Muscle of arm (tissue), 14 donors: ENCODE results near the gene NUDT7. TPM values are rescaled to one million over a fixed set of nuclear protein-coding genes. Genes with fewer than 3 reads are reported as not detected.
A peak's percentile ranks its signal among the peaks of the same experiment; 100 is the strongest.

Source experiments
- DNase-seq: peaks from one replicate; pipeline ENCODE4 v3.0.0-alpha.2; 2013
- long read RNA-seq, 11 donors: transcript quantifications; one replicate each; lab custom pipeline, GENCODE V29; 2026
- polyA plus RNA-seq, 12 donors: library from polyadenylated mRNA; unstranded; fragments of 120-200 nt; gene quantifications; one replicate each; pipeline ENCODE4 v1.2.1, GENCODE V29; 2013; ENCODE audit not compliant: insufficient read length in 12 of 12

Gene NUDT7
- polyA plus RNA-seq: 1 to 10 TPM in 10 of 12 donors, not detected in 2; 4.3 to 7.4 (median 5.6) TPM
- long read RNA-seq, donor 1, partial matches to known transcripts: 0 of 5 reads
- long read RNA-seq, donor 1, other reads (novel, unspliced or antisense): 0 of 5 reads
- long read RNA-seq, donor 2, partial matches to known transcripts: 0 of 3 reads
- long read RNA-seq, donor 2, other reads (novel, unspliced or antisense): 0 of 3 reads
- long read RNA-seq, donor 3, partial matches to known transcripts: 0 of 1 reads
- long read RNA-seq, donor 3, other reads (novel, unspliced or antisense): 0 of 1 reads
- long read RNA-seq, donor 4: 0 reads
- long read RNA-seq, donor 5, partial matches to known transcripts: 0 of 4 reads
- long read RNA-seq, donor 5, other reads (novel, unspliced or antisense): 0 of 4 reads
- long read RNA-seq, donor 6, partial matches to known transcripts: 0 of 2 reads
- long read RNA-seq, donor 6, other reads (novel, unspliced or antisense): 0 of 2 reads
- long read RNA-seq, donor 7, partial matches to known transcripts: 0 of 1 reads
- long read RNA-seq, donor 7, other reads (novel, unspliced or antisense): 0 of 1 reads
- long read RNA-seq, donor 8, partial matches to known transcripts: 0 of 8 reads
- long read RNA-seq, donor 8, other reads (novel, unspliced or antisense): 0 of 8 reads
- long read RNA-seq, donor 9, partial matches to known transcripts: 0 of 3 reads
- long read RNA-seq, donor 9, other reads (novel, unspliced or antisense): 0 of 3 reads
- long read RNA-seq, donor 10, partial matches to known transcripts: 0 of 2 reads
- long read RNA-seq, donor 10, other reads (novel, unspliced or antisense): 0 of 2 reads
- long read RNA-seq, donor 11, partial matches to known transcripts: 0 of 1 reads
- long read RNA-seq, donor 11, other reads (novel, unspliced or antisense): 0 of 1 reads

DNA sequence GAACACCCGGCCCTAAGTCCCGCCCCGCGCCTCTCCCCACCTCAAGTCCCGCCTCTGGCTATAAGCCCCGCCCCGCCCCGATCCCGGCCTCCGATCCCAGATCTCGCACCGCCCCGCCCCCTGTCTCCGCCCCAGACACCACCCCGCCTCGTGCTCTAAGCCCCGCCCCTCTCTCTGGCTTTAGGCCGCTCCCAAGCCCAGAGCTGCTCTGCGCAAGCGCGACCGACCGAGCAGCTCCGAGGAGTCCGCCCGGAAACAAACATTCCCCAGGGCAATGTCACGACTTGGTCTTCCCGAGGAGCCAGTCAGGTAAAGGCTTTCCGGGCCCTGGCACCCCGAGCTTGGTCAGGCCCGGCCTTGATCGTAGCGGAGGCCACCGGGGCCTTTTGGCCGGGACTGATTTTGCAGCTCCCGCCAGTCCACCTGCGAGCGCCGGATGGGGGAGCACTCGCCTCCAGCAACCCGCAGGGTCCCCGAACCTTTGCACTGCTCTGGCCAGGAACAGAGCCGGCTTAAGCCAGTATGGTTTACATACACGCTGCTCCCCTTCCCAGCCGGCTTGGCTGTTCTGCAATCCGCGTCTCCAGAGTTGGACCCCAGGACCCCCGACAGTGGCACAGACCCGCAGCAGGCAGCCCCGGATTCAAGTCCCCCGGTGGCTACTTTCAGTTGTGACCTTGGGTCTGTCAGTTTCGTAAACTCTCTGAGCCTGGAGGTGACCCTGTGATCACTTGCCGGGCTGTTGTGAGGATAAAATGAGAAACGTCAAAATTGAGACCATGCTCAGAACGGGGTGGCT lies at the start of gene NUDT7:
Gene NUDT7 (plus strand): TSS at position 206 of the 799 bp plus-strand sequence. CDS start 69 bp downstream, at position 275.
- peak; percentile 97 for DNase-seq

DNA sequence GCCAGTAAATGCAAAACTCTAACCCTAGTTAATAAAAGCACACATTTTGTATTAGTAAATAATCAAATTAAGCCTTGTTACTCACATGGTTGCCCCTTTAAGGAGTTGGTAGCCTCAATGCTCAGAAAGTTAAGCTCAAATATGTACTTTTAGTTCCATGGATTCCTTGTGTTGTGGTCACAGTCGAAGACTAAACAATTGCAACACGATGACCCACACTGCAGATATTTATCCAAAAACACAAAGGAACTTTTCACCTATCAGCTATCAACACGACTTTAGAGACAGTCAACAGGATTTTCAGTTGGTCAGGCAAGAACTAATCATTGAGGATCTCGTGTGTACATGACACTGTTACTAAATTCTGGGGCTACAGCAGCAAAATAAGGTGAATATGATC lies 47.4 kb upstream of the NUDT7 start:
- no peak for DNase-seq

DNA sequence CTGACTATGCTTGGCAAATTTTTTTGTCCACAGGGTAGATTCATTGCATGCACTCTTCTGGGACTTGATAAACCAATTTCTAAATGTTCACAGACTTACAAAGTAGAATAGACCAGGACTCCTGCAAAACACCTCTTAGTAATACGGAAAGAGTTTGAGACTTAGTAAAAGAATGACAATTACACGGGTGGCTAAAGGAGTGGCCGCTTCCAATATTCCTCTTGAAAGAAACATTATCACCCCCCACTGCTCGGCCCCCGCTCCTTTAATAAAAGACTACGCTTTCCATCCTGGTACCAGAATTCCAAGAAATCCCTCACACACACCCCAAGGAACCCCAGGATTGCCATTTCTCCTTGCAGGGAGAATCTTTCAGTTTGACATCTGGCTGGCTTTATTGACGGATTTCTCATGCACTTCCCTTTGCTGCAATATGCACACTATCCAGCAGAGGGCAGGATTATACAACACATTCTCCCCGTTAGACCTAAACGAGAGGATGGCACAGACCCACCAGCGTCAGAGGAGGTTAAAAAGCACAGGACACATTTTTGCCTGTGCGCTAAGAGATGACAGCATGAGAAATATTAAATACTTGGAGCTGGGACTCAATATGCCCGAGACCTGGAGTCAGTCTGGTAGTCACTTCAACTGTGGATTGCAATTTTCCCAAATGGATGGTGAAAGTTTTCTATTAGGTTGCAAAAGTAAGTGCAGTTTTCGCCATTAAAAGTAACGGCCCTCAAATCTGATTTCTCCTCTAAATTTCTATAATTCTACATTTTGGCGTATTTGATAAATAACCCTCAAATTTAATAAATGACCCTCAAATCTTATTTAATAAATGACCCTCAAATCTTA lies 46.6 kb upstream of the NUDT7 start:
- DNase-seq: peak; percentile 82

DNA sequence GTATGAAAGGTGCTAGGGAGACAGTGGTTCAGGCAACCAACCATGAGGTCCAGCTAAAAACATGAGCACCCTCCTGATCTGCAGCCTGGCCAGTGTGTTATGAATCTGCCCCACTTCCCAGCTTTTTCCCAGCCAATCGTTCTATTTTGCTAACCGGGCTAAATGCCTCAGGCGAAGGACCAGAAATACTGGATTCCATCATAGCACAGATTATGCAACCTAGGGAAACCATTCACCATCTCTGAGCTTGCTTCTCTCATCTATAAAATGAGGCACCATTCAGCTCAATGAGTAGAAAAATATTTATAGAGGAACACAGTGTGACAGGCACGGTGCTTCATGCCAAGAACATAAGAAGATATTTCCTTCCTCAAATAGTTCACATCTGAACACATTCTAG lies 45.2 kb upstream of the NUDT7 start:
- DNase-seq: no peak

DNA sequence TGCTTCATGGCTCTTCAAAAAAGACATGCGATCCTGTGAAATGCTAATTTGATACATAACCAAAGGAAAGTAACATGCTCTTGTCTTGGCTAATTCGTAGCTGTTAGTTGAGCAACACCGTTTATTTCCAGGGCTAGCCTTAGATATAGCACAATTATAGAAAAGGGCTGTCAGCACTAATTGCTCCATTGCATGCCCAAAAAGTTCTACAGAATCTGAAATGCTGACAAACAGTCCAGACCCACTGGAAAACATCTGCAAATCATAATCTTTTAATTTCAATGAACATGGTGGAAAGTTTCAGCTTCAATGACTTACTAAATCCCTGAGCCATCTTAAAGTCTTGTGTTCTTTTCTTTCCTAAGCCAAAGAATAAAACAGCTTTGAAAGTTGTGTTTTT lies 42.9 kb upstream of the NUDT7 start:
- peak; percentile 35 for DNase-seq

DNA sequence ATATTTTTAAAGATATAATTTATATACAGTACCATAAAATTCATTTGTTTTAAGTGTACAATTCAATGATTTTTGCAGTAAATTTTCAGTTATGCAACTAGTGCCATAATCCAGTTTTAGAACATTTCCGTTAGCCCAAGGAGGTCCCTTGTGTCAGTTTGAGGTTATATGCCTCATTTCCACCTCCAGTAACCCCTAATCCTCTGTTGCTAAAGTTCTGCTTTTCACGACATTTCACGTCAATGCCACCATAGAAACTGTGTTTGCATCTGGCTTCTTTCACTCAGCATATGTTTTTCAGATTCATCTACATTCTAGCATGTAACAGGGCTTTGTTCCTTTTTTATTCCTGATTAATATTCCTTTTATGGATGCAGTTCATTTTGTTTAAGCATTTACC lies 42.4 kb upstream of the NUDT7 start:
- DNase-seq: peak; percentile 46

DNA sequence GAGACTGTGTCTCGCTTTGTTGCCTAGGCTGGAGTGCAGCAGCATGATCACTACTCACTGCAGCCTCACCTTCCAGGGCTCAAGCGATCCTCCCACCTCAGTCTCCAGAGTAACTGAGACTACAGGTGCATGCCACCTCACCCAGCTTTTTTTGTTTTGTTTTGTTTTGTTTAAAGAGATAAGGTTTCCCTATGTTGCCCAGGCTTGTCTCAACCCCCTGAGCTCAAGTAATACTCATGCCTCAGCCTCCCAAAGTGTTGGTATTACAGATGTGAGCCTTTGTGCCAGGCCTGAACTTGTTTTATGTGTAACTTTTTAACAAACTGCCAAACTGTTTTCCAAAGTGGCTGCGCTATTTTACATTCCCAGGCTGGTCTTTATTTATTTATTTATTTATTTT lies 41.8 kb upstream of the NUDT7 start:
- no peak for DNase-seq

DNA sequence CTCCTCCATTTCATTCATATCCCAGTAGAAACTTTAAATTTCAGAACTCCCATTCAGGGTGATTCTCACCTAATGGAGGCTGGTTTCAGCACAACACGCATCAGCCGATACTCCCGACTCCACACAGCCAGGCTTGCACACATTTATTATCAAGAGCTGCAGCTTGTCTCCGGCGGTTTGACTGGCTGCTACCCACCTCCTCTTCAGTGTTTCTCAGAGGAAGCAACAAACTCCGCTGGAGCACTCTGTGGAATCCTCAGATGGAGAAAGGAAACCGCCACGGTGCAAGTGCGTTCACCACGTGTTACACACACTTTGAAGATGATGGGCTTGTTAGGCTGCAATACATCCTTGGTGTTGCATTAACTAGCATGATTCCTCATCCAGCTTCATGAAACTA lies 39.7 kb upstream of the NUDT7 start:
- no peak for DNase-seq

DNA sequence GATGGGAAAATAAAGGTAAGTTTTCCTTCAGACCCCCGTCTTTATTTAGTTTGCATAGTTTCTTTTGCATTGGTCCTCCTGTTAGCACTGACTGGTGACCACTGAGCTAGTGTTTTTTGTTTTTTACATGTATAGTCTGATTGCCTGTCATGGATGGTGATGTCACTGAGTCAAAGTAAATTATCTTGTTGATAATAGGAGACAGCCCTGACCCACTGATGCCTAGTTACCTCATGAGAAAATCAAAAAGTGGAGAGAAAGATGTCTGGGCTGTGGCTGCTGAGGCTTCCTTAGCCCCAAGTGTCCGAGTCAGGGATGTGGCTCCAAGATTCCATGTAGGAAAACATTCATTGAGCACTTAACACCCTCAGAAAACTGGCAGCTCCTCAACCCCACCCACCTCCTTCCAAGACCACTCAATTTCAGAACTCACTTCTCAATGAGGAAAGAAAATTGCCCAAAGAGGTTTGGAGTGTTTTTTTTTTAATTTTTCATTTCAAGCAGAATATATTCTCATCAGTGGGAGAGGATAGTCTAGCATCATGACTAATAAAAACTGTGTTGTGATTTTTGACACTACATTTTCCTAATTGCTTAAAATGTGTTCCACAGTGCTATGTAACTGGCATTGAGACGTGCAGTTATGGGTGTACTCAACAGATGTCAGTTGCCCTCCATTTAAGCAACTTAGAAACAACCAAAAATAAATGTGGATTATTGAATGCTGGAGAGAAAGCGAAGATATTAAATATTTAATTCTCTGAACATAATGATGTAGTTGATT lies 38.7 kb upstream of the NUDT7 start:
- no peak for DNase-seq

DNA sequence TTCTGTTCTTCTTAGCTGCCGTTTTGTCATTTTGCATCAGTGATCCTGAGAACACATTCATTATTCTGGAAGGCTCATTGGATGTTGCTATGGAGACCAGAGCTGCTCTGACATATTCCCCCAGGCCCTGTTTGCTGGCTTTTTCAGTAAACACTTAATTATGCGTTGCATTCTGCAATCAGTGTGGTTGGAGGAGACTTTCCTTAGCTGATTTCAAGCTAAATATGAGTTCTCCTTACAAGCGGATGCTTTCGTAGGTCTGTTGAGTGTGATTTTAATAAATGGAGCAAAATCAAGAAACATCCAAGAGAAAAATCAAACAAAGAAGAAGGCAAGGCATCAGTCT lies 38.2 kb upstream of the NUDT7 start:
- peak; percentile 7 for DNase-seq

DNA sequence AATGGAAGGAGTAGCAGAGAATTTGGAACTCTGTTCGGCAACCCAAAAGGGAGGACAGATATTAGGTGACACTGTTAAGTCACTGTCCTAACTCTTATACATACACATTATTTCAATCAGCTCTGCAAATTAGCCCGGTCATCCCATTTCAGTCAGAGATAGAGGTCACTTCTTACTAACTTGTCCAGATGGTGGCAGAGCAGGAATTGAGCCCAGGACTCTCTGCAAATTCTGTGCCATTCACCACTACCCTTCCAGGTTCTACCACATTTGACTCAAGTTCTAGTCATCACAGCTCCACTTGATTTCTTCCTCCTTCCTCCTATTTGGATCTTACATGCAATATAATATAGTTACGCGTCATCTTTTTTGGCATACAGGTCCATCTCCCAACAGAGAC lies 35.9 kb upstream of the NUDT7 start:
- DNase-seq: no peak

DNA sequence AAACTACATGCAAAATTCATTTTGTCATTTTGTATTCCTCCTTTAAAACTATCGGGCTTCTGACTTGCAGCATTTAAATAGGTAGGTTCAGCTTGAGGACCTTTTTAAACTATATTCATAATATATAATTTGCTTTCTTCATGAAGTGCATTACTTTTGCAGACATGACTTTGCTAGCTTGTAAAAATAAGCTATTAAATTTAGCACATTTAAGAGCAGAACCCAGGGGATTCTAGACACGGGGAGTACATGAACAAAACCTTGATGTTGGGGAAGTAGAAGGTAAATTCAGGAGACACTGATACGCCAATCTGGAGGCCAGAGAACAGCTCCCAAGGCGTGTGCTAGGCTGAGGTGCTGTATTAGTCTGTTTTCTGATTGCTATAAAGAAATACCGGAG lies 32.3 kb upstream of the NUDT7 start:
- DNase-seq: no peak

DNA sequence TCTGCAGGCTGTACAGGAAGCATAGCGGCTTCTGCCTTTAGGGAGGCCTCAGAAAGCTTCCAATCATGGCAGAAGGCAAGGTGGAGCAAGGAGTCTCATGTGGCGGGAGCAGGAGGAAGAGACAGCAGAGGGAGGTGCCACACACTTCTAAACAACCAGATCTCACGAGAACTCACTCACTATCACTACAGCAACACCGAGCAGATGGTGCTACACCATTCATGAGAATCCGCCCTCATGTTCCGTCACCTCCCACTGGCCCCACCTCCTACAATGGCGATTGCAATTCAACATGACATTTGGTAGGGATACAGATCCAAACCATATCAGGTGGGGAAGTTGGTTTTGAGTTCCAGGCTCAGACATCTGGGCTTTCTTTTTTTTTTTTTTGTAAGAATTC lies 31.9 kb upstream of the NUDT7 start:
- no peak for DNase-seq

DNA sequence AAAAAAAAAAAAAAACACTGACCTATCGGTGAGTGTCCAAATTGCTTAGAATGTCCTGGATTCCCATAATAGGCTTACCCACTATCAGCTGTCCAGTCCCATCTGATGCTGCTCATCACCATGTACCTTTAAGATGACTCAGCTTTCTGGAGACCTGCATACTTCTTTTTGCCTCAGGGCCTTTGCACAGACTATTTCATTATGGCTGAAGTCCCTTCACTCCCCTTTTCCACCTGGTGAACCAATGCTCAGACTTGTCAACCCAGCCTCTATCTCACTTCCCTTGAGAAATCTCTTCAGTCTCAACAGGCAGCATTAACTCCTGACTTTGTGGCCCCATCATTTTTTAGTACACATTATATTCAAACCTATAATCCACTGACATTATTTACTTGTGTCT lies 29.7 kb upstream of the NUDT7 start:
- no peak for DNase-seq

DNA sequence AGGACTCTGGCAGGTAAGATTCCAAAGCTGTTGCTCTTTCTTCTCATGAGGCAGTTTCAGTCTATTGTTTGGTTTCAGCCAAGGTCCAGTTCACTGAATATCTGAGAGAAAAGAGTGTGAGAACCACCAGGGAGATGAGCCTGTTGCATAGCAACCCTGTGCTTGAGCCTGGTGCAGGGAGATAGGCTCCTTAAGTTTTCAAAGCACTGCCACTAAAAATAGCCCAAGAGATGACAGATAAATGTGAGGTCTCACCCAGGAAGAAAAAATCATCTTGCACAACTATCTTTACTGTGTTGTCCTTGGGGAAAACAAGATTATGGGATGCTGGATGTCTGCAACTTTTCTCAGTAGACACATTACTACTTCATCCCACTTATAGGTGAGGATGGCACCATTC lies 26.2 kb upstream of the NUDT7 start:
- DNase-seq: no peak

DNA sequence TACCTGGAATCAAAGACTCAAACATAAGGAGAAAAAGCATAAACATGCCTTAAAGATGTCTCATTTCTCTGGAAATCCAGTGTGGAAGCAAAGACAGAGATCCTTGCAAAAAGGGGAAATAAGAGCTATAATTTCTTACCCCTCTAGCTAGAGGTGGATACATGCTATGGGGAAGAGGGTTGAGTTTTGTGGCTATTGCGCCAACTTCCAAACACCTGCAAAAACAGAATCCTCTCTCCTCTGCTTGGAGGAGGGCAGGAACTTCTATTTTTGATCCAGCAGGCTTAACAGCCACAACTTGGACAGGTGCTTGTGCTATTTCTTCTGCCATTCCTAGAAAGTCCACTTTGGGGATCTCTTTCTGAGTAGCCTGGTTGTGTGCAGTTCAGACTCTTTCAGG lies 21.5 kb upstream of the NUDT7 start:
- DNase-seq: no peak

DNA sequence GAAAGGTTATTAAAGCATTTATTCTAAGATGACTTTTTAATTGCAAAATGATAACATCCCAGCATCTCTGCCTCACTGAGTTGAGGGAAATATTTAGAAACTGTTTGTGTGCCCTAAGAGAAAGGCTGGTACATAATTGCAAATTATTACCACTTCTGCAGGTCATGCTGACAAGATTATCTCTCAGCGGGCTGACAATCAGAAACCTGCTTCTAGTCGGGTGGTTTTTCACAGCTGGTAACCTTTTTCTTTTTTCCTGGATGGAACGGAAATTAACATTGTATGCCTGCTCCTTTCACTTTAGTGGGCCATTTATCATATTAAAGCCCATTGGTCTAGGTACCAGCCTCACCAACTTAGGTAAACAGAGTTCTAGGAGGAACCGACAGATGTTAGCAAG lies 17.0 kb upstream of the NUDT7 start:
- DNase-seq: no peak

DNA sequence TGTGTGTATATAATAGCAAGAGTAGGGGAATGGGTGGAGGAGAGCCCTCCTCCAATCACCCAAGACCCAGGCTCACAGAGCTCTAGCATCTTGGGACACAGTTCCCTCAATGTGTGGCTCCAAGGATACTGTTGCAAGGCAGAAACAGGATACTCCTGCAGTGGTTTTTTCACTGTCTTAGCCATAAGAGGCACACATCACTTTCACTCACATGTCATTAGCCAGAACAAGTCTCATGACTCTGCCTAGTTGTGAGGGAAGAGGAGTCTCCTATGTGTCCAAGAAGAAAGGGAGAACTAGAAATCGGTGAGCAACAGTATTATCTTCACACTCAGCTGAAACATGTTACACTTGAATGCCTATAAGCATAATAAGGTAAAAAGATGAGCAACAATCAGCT lies 11.1 kb upstream of the NUDT7 start:
- DNase-seq: no peak

DNA sequence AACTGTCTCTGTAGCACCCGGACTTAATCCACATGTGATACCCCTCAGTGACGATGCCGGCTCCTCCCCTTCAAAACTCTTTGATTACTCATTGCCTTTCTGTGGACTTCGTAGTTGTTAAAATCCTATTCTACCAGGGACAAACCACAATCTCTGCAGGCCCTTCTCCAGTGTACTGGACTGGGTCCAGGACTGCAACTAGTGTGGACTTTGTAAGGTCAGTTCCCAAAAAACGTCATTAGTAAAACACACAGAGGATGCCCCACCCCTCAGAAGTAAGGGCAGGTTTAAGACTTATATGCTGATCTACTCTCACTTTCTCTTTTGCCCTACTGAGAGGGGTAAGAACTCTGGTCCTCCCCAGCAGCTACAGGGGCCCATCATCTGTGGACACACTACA lies 10.5 kb upstream of the NUDT7 start:
- no peak for DNase-seq

DNA sequence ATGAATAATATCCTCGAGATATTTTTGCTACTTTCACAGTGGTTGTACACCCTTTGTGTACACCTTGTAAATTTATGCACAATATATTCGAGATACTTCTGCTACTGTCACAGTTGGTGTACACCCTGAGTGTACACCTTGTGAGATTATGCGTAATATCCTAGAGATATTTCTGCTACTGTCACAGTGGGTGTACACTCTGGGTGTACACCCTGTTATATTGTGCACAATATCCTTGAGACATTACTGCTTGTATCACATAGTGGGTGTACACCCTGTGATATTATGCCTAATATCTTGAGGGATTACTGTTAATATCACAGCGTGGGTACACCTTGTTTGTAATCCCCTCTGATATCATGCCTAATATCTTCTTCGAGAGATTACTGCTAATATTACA lies 7.2 kb upstream of the NUDT7 start:
- no peak for DNase-seq
